Kidney (tissue), 14 donors: ENCODE measurements around the gene ACMSD. TPM values are rescaled to one million over a fixed set of nuclear protein-coding genes. Genes with fewer than 3 reads are reported as not detected.

Experiments used
- DNase-seq, 5 donors: peaks; one replicate each; pipeline ENCODE4 v3.0.0-alpha.2; 2013 to 2020
- FAIRE-seq: peaks from 2 replicates; lab custom pipeline; 2012; peaks lifted over from hg19 to GRCh38; lab: Jason Lieb, UNC
- H3K27ac ChIP-seq, 2 donors: one replicate each; pipeline ENCODE4 v1.7.0; 2013; ENCODE audit warnings: low read depth in 2 of 2, low read length in 2 of 2, inconsistent platforms in 1 of 2
- H3K27me3 ChIP-seq: one replicate; pipeline ENCODE4 v1.7.1; 2013; ENCODE audit warnings: low read length, inconsistent platforms; ENCODE audit not compliant: control insufficient read depth, insufficient read depth
- H3K36me3 ChIP-seq, 3 donors: one replicate each; pipeline versions ENCODE4 v1.7.0 to v1.7.1; 2013; ENCODE audit warnings: low read length in 3 of 3, control low read depth in 1 of 3, inconsistent platforms in 1 of 3; ENCODE audit not compliant: insufficient read depth in 3 of 3, control insufficient read depth in 2 of 3
- H3K4me1 ChIP-seq, 3 donors: one replicate each; pipeline versions ENCODE4 v1.7.0 to v1.7.1; 2013; ENCODE audit warnings: low read length in 3 of 3, inconsistent platforms in 1 of 3, low read depth in 1 of 3; ENCODE audit not compliant: control insufficient read depth in 2 of 3, insufficient read depth in 2 of 3
- H3K4me3 ChIP-seq, 3 donors: one replicate each; pipeline versions ENCODE4 v1.7.0 to v1.8.1; 2013; ENCODE audit warnings: low read length in 3 of 3, control low read depth in 1 of 3, inconsistent platforms in 1 of 3
- H3K9ac ChIP-seq, 3 donors: one replicate each; pipeline versions ENCODE4 v1.7.0 to v1.7.1; 2013; ENCODE audit warnings: low read length in 3 of 3, control low read depth in 1 of 3, inconsistent platforms in 1 of 3
- H3K9me3 ChIP-seq, 3 donors: one replicate each; pipeline versions ENCODE4 v1.7.0 to v1.7.1; 2013; ENCODE audit warnings: low read length in 3 of 3, control low read depth in 1 of 3, inconsistent platforms in 1 of 3; ENCODE audit not compliant: control insufficient read depth in 2 of 3, insufficient read depth in 1 of 3
- intact Hi-C: fragments of 100-400 bp; cut with DNase I; formaldehyde crosslinking; loops from one replicate; pipeline ENCODE4 v1.11.1; 2022
- polyA plus RNA-seq: library from polyadenylated mRNA; stranded (reverse); fragments of 350-450 nt; fragmentation: Illumina TruSeq; extraction: RNeasy Lipid Tissue Mini Kit (QIAGEN cat#74804); gene quantifications from one replicate; pipeline ENCODE4 v1.2.3, GENCODE V29; 2014; ENCODE audit warnings: low read depth, low replicate concordance; ENCODE audit not compliant: insufficient read depth
- total RNA-seq: library from RNA; stranded (reverse); fragmentation: NEBNext Ultra II Directional; extraction: Animal tissue kit (Norgen Biotek cat#: 25700); gene quantifications from one replicate; pipeline ENCODE4 v1.2.1, GENCODE V29; 2021
- TF ChIP-seq, protein P1 (sequence below): IDR thresholded peaks from 3 replicates; pipeline ENCODE4 v1.5.1; 2012; ENCODE audit warnings: mild to moderate bottlenecking, moderate library complexity, borderline replicate concordance; ENCODE audit not compliant: insufficient read depth; ENCODE audit errors: extremely low read depth
- donor health status: control.
- donor health status: control.
- donor health status: control.
- donor health status: control.
- donor health status: control.
- donor health status: DM: yes; HTN: yes; CAD: no.
- donor health status: Normal renal cell carcinoma (clear cell type).

The ACMSD gene
- total and polyA plus RNA-seq, 2 donors from 2014 or later: 44.0 to 152 TPM

GRCh38 chr2:134835471-134835870 is 2.9 kb upstream of the ACMSD start:
- Histone ChIP-seq H3K9ac (no peak overlapping the region), H3K27me3 (no peaks in the 10 kb centered on the region), H3K27ac (no peak overlapping the region), H3K4me1 (peaks cover 0 to 9% (median 0%) of the 10 kb centered on the region in 3 donors), H3K36me3 (no peaks in the 10 kb centered on the region), H3K4me3 (no peak overlapping the region), H3K9me3 (peaks cover 0 to 16% (median 0%) of the 10 kb centered on the region in 3 donors)
- FAIRE-seq: no peak
- no peak for DNase-seq
- TF ChIP-seq, protein P1, sequence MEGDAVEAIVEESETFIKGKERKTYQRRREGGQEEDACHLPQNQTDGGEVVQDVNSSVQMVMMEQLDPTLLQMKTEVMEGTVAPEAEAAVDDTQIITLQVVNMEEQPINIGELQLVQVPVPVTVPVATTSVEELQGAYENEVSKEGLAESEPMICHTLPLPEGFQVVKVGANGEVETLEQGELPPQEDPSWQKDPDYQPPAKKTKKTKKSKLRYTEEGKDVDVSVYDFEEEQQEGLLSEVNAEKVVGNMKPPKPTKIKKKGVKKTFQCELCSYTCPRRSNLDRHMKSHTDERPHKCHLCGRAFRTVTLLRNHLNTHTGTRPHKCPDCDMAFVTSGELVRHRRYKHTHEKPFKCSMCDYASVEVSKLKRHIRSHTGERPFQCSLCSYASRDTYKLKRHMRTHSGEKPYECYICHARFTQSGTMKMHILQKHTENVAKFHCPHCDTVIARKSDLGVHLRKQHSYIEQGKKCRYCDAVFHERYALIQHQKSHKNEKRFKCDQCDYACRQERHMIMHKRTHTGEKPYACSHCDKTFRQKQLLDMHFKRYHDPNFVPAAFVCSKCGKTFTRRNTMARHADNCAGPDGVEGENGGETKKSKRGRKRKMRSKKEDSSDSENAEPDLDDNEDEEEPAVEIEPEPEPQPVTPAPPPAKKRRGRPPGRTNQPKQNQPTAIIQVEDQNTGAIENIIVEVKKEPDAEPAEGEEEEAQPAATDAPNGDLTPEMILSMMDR: no peak
- intact Hi-C loops: no loop called here

- Histone ChIP-seq H3K9ac (no peak overlapping the region), H3K4me1 (peaks cover 0 to 14% (median 0%) of the 10 kb centered on the region in 3 donors), H3K36me3 (no peaks in the 10 kb centered on the region), H3K27ac (peak overlapping the region; percentile 28 to 60), H3K9me3 (peaks cover 0 to 16% (median 0%) of the 10 kb centered on the region in 3 donors), H3K4me3 (no peak overlapping the region), H3K27me3 (no peaks in the 10 kb centered on the region)
- TF ChIP-seq, protein P1: no peak
- DNase-seq (peak in 1 of 5 donors; percentile 17), FAIRE-seq (no peak)
- intact Hi-C loops: no loop called here
Measured at GRCh38 chr2:134836986-134837385, 1.4 kb upstream of the ACMSD start.

- intact Hi-C loops: no loop called here
- H3K27me3 ChIP-seq: no peaks in the 10 kb centered on the region
- TF ChIP-seq, protein P1: no peak
- FAIRE-seq (peak; percentile 19), DNase-seq (peak in 2 of 5 donors; percentile 28 to 56)
- no peaks in the 10 kb centered on the region for H3K36me3 ChIP-seq
- H3K4me1 ChIP-seq: peaks cover 0 to 24% (median 10%) of the 10 kb centered on the region in 3 donors
- peak overlapping the region; percentile 5 for H3K27ac ChIP-seq
- peak overlapping the region; percentile 14 to 64 (median 64) for H3K4me3 ChIP-seq
- peaks cover 0 to 16% (median 0%) of the 10 kb centered on the region in 3 donors for H3K9me3 ChIP-seq
- peak overlapping the region in 1 of 3 donors; percentile 36 for H3K9ac ChIP-seq
Measured at GRCh38 chr2:134839649-134840048, 1.2 kb downstream of the ACMSD start.

GRCh38 chr2:134842930-134843490 is 4.6 kb downstream of the ACMSD start:
- FAIRE-seq (no peak), DNase-seq (peak in 1 of 5 donors; percentile 18)
- H3K36me3 ChIP-seq: no peaks in the 10 kb centered on the region
- intact Hi-C loops: no loop called here
- no peak overlapping the region for H3K9ac ChIP-seq
- peaks cover 0 to 19% (median 16%) of the 10 kb centered on the region in 3 donors for H3K4me1 ChIP-seq
- TF ChIP-seq, protein P1: no peak
- H3K27me3 ChIP-seq: no peaks in the 10 kb centered on the region
- H3K27ac ChIP-seq: peak overlapping the region; percentile 15 to 56
- peak overlapping the region in 2 of 3 donors; percentile 40 to 44 for H3K4me3 ChIP-seq
- H3K9me3 ChIP-seq: no peaks in the 10 kb centered on the region
